T-cell (primary cell): ENCODE data around the gene CORO7. TPM values are rescaled to one million over a fixed set of nuclear protein-coding genes. Genes with fewer than 3 reads are reported as not detected.

ENCODE experiments used
- ATAC-seq, 4 experiments: fragments of 200-7000 bp in 3 of 4; fragments of 150-1000 bp in 1 of 4; cut with Tn5 transposase; replicated peaks in 1 of 4; 1 replicate in 3 of 4; 2 replicates in 1 of 4; pipeline ENCODE4 v1.10.0; 2021; ENCODE audit warnings: moderate library complexity in 3 of 4, mild to moderate bottlenecking in 2 of 4, moderate number of reproducible peaks in 1 of 4
- CTCF ChIA-PET, 2 donors: fragments of 300-600 bp; sonication (Branson Sonifier 250); formaldehyde crosslinking; loops; one replicate each; lab custom pipeline; 2022; ENCODE audit warnings: antibody characterized with exemption in 2 of 2; lab: Charles Lee
- POLR2A ChIA-PET, 2 donors: fragments of 300-600 bp; sonication (Branson Sonifier 250); formaldehyde crosslinking; loops; one replicate each; lab custom pipeline; 2022; ENCODE audit warnings: antibody characterized with exemption in 2 of 2; lab: Charles Lee
- DNase-seq, 35 experiments: peaks; one replicate each; pipeline versions ENCODE4 v3.0.0 to v3.0.0-alpha.2; 2013 to 2023
- H3K27ac ChIP-seq: one replicate; pipeline ENCODE4 v1.5.1; 2013; ENCODE audit warnings: low read length
- H3K27me3 ChIP-seq, 2 experiments: replicated peaks in 1 of 2; 1 replicate in 1 of 2; 2 replicates in 1 of 2; pipeline versions ENCODE4 v1.6.1 to v1.7.0; 2013; ENCODE audit warnings: low read length in 1 of 2, mixed read lengths in 1 of 2; ENCODE audit not compliant: control insufficient read depth in 2 of 2, insufficient read depth in 2 of 2; ENCODE audit errors: extremely low read depth in 1 of 2
- H3K36me3 ChIP-seq, 2 donors: 1 replicate in 1 of 2; 2 replicates in 1 of 2; pipeline versions ENCODE4 v1.6.1 to v1.7.0; 2013; ENCODE audit warnings: low read length in 1 of 2; ENCODE audit not compliant: control insufficient read depth in 2 of 2, insufficient read depth in 1 of 2; ENCODE audit errors: extremely low read depth in 1 of 2
- H3K4me1 ChIP-seq, 2 experiments: 1 replicate in 1 of 2; 2 replicates in 1 of 2; pipeline versions ENCODE4 v1.6.1 to v1.7.0; 2013; ENCODE audit warnings: low read length in 2 of 2, mixed read lengths in 1 of 2; ENCODE audit not compliant: insufficient read depth in 2 of 2, control insufficient read depth in 1 of 2; ENCODE audit errors: extremely low read depth in 1 of 2
- H3K4me3 ChIP-seq, 2 donors: 1 replicate in 1 of 2; 2 replicates in 1 of 2; pipeline versions ENCODE4 v1.5.1 to v1.7.0; 2013; ENCODE audit warnings: mild to moderate bottlenecking in 2 of 2, low read length in 1 of 2, moderate library complexity in 1 of 2; ENCODE audit not compliant: control insufficient read depth in 1 of 2; ENCODE audit errors: extremely low read depth in 1 of 2
- H3K9me3 ChIP-seq: 2 replicates; pipeline ENCODE4 v1.7.0; 2013
- H3K27ac Mint-ChIP-seq, 2 donors: one replicate each; pipeline ENCODE4 v1.8.0; 2020 to 2021; ENCODE audit warnings: mild to moderate bottlenecking in 2 of 2, mixed read lengths in 2 of 2
- H3K27me3 Mint-ChIP-seq, 2 donors: one replicate each; pipeline ENCODE4 v1.8.0; 2021 to 2022; ENCODE audit warnings: mixed read lengths in 2 of 2
- H3K36me3 Mint-ChIP-seq: one replicate; pipeline ENCODE4 v1.8.0; 2021; ENCODE audit warnings: mixed read lengths
- H3K4me1 Mint-ChIP-seq, 3 donors: one replicate each; pipeline ENCODE4 v1.8.0; 2020 to 2022; ENCODE audit warnings: mixed read lengths in 3 of 3, mild to moderate bottlenecking in 1 of 3
- H3K4me3 Mint-ChIP-seq, 3 donors: one replicate each; pipeline ENCODE4 v1.8.0; 2020 to 2022; ENCODE audit warnings: mild to moderate bottlenecking in 3 of 3, mixed read lengths in 3 of 3, moderate library complexity in 3 of 3
- H3K9me3 Mint-ChIP-seq, 3 donors: one replicate each; pipeline ENCODE4 v1.8.0; 2020 to 2022; ENCODE audit warnings: mixed read lengths in 3 of 3
- WGBS: methylation state at CpG from one replicate; pipeline ENCODE4 v1.1.5; 2013; ENCODE audit warnings: missing lambda C conversion rate; ENCODE audit not compliant: insufficient coverage; 5-methylcytosine and 5-hydroxymethylcytosine counted together
- total RNA-seq, 35 experiments: library from RNA in 6 of 35; stranded (reverse) in 6 of 35; fragments of 120-200 nt in 1 of 35; gene quantifications; one replicate each; pipeline versions ENCODE4 v1.2.1 to v1.2.4 and lab custom pipeline; 2013 to 2026

Gene CORO7
- total RNA-seq, 5 donors from 2014 or later (not counting 1 experiment from before 2014, with no cell fraction given) = 213 to 675 (median 230) TPM

- H3K4me1 Mint-ChIP-seq = peaks cover 5 to 24% (median 16%) of the 10 kb centered on the region in 3 donors
- H3K9me3 Mint-ChIP-seq = no peaks in the 10 kb centered on the region
- Histone ChIP-seq H3K36me3 (peaks cover 6 to 40% of the 10 kb centered on the region in 2 donors), H3K4me1 (peaks cover 6 to 22% of the 10 kb centered on the region in 2 experiments), H3K27ac (no peak overlapping the region), H3K4me3 (no peak overlapping the region), H3K27me3 (no peaks in the 10 kb centered on the region), H3K9me3 (no peaks in the 10 kb centered on the region)
- DNase-seq (no peak), ATAC-seq (no peak)
- WGBS = 98% methylated on average over 8 of the region's 20 CpGs
- H3K4me3 Mint-ChIP-seq = no peak overlapping the region
- peaks cover 11% of the 10 kb centered on the region for H3K36me3 Mint-ChIP-seq
- POLR2A ChIA-PET = no interaction called here
- CTCF ChIA-PET = no interaction called here
- peak overlapping the region in 1 of 2 donors; percentile 2 for H3K27ac Mint-ChIP-seq
- H3K27me3 Mint-ChIP-seq = no peaks in the 10 kb centered on the region
Observed at GRCh38 chr16:4354512-4355409, 61.6 kb downstream of the CORO7 start.

GRCh38 chr16:4353675-4354074 is 62.7 kb downstream of the CORO7 start:
- H3K4me3 Mint-ChIP-seq = no peak overlapping the region
- WGBS = 70% methylated on average over 2 of the region's 4 CpGs

GRCh38 chr16:4352843-4353242 is 63.6 kb downstream of the CORO7 start:
- Mint-ChIP-seq H3K27ac (no peak overlapping the region), H3K27me3 (no peaks in the 10 kb centered on the region), H3K4me1 (peaks cover 14 to 32% (median 27%) of the 10 kb centered on the region in 3 donors), H3K9me3 (no peaks in the 10 kb centered on the region), H3K36me3 (peaks cover 12% of the 10 kb centered on the region), H3K4me3 (no peak overlapping the region)
- Histone ChIP-seq H3K9me3 (no peaks in the 10 kb centered on the region), H3K4me3 (no peak overlapping the region), H3K4me1 (peaks cover 8 to 27% of the 10 kb centered on the region in 2 experiments), H3K27me3 (no peaks in the 10 kb centered on the region), H3K27ac (no peak overlapping the region), H3K36me3 (peaks cover 6 to 22% of the 10 kb centered on the region in 2 donors)
- DNase-seq = no peak
- ChIA-PET POLR2A (no interaction called here), CTCF (no interaction called here)
- 78% methylated on average over 4 of the region's 5 CpGs for WGBS
- no peak for ATAC-seq

More at GRCh38 chr16:4353675-4354074, 62.7 kb downstream of the CORO7 start:
- Histone ChIP-seq H3K27ac (no peak overlapping the region), H3K36me3 (peaks cover 6 to 30% of the 10 kb centered on the region in 2 donors), H3K4me3 (no peak overlapping the region), H3K4me1 (peaks cover 8 to 22% of the 10 kb centered on the region in 2 experiments), H3K27me3 (no peaks in the 10 kb centered on the region), H3K9me3 (no peaks in the 10 kb centered on the region)
- no peaks in the 10 kb centered on the region for H3K9me3 Mint-ChIP-seq
- POLR2A ChIA-PET = no interaction called here
- no peak for DNase-seq
- H3K4me1 Mint-ChIP-seq = peaks cover 6 to 23% (median 19%) of the 10 kb centered on the region in 3 donors
- H3K36me3 Mint-ChIP-seq = peaks cover 8% of the 10 kb centered on the region
- H3K27ac Mint-ChIP-seq = peak overlapping the region in 1 of 2 donors; percentile 64
- no peaks in the 10 kb centered on the region for H3K27me3 Mint-ChIP-seq
- CTCF ChIA-PET = no interaction called here
- no peak for ATAC-seq

GRCh38 chr16:4351880-4352279 is 64.5 kb downstream of the CORO7 start:
- ATAC-seq (no peak), DNase-seq (no peak)
- Histone ChIP-seq H3K27me3 (no peaks in the 10 kb centered on the region), H3K36me3 (peaks cover 6 to 18% of the 10 kb centered on the region in 2 donors), H3K9me3 (no peaks in the 10 kb centered on the region), H3K27ac (peak overlapping the region; percentile 61), H3K4me1 (peaks cover 8 to 30% of the 10 kb centered on the region in 2 experiments), H3K4me3 (no peak overlapping the region)
- no peaks in the 10 kb centered on the region for H3K9me3 Mint-ChIP-seq
- peak overlapping the region in 2 of 3 donors; percentile 81 to 88 for H3K4me3 Mint-ChIP-seq
- POLR2A ChIA-PET = interaction anchor here (0.5 to 0.6 kb wide), 3 partner anchors 78 to 264 kb away, joined by 3 to 7 read pairs (median 4); no protein-coding TSS in a partner anchor
- H3K36me3 Mint-ChIP-seq = peaks cover 7% of the 10 kb centered on the region
- H3K27me3 Mint-ChIP-seq = no peaks in the 10 kb centered on the region
- H3K27ac Mint-ChIP-seq = peak overlapping the region; percentile 11 to 87
- CTCF ChIA-PET = interaction anchor here (0.6 kb wide), 4 partner anchors 62 to 602 kb away, joined by 3 to 8 read pairs (median 3); no protein-coding TSS in a partner anchor
- peaks cover 16 to 37% (median 34%) of the 10 kb centered on the region in 3 donors for H3K4me1 Mint-ChIP-seq
- WGBS = 76% methylated on average over 4 of the region's 7 CpGs

GRCh38 chr16:4350787-4351659 is 65.4 kb downstream of the CORO7 start, which contains the start of gene PAM16:
Gene PAM16 (minus strand): TSS chr16:4351321. CDS start chr16:4351234, 87 bp downstream.
- Histone ChIP-seq H3K36me3 (peaks cover 6 to 15% of the 10 kb centered on the region in 2 donors), H3K4me1 (peaks cover 8 to 30% of the 10 kb centered on the region in 2 experiments), H3K4me3 (peak within 1 kb of the TSS; percentile 69 to 97), H3K27me3 (no peaks in the 10 kb centered on the region), H3K9me3 (no peaks in the 10 kb centered on the region), H3K27ac (peak within 1 kb of the TSS; percentile 61)
- H3K4me1 Mint-ChIP-seq = peaks cover 16 to 41% (median 37%) of the 10 kb centered on the region in 3 donors
- DNase-seq (peak; percentile 91 to 98 (median 96)), ATAC-seq (peak; percentile 88 to 92 (median 90))
- H3K36me3 Mint-ChIP-seq = peaks cover 7% of the 10 kb centered on the region
- ChIA-PET POLR2A (interaction anchor here in 1 of 2 donors (0.5 to 0.7 kb wide), 4 partner anchors 41 to 388 kb away, joined by 3 to 4 read pairs (median 3); no protein-coding TSS in a partner anchor), CTCF (interaction anchor here (0.5 to 0.7 kb wide), 4 partner anchors 63 to 234 kb away, joined by 3 to 5 read pairs (median 4); partner anchors contain the start of gene TFAP4 (in 1 of the 2))
- peak within 1 kb of the TSS; percentile 87 to 91 for H3K27ac Mint-ChIP-seq
- H3K4me3 Mint-ChIP-seq = peak within 1 kb of the TSS; percentile 81 to 93 (median 88)
- WGBS = under 1% methylated on average over 72 of the region's 81 CpGs
- H3K27me3 Mint-ChIP-seq = no peaks in the 10 kb centered on the region
- H3K9me3 Mint-ChIP-seq = no peaks in the 10 kb centered on the region
